HG02938 (cell line): ENCODE data around the gene SLCO4C1.
"Not testable (repeated sequence)": the region's sequence is repeated elsewhere in the genome, so short reads cannot be mapped to it uniquely, and the experiment has no call there.

Source experiments
- ATAC-seq: cut with Tn5 transposase; IDR thresholded peaks from one replicate; pipeline ENCODE4 v1.9.1; 2021; ENCODE audit warnings: mild to moderate bottlenecking, moderate library complexity; ENCODE audit not compliant: unreplicated experiment

SLCO4C1 gene

DNA sequence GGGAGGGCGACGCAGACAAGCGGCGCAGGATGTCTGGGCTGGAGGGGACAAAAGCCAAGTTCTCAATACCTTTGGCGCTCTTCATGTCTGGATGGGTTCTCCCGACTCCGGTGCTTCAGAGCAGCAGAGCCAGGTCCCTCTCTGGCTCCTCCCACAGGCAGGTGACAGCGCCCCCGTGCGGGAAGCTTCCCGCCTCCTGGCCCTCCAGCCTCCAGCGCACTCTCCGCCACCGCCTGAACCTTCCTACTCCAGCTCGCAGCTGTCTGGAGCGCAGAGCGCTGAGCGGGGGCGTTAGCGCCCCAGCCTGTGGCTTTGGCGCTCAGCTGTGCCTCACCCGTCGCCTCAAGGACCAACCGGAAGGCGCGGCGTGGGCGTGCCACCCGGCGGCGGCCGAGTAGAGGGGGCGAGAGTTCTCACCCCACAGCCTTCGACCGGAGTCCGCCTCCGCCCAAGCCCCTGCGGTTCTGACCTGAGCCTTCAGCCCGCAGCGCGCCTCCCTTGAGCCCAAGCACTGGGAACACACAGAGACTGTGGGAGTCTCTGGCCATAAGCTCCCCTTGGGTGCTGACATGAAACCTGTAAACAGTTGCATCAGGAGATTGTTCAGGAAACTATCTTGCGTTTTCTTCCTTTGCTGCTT lies at the start of gene SLCO4C1:
SLCO4C1 (minus strand) TSS at position 107 of the 640 bp plus-strand sequence; CDS start at position 85, 22 bp downstream.
- peak; percentile 87 for ATAC-seq

- ATAC-seq, result no peak
Observed at GRCh38 chr5:102341681-102342288, 45.7 kb upstream of the SLCO4C1 start.

- no peak for ATAC-seq
Observed at GRCh38 chr5:102324714-102325113, 28.6 kb upstream of the SLCO4C1 start.

DNA sequence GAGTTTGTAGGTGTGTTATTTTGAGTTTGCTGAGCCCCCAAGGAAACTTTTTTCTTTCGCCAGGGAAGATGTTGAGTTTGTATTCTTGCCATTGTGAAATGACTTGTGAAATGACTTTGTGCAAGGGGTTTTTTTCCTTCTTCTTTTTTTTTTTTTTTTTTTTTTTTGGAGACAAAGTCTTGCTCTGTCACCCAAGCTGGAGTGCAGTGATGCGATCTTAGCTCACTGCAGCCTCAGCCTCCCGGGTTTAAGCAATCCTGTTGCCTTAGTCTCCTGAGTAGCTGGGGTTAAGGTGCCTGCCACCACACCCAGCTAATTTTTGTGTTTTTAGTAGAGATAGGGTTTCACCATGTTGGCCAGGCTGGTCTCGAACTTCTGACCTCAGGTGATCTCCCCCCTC lies 22.7 kb upstream of the SLCO4C1 start:
- ATAC-seq, result not testable (repeated sequence)

GRCh38 chr5:102314328-102314727 lies 18.2 kb upstream of the SLCO4C1 start:
- no peak for ATAC-seq

- no peak for ATAC-seq
Observed at GRCh38 chr5:102313912-102314311, 17.8 kb upstream of the SLCO4C1 start.

- no peak for ATAC-seq
Observed at GRCh38 chr5:102312586-102313370, 16.7 kb upstream of the SLCO4C1 start.

GRCh38 chr5:102309586-102309985 lies 13.5 kb upstream of the SLCO4C1 start:
- no peak for ATAC-seq

GRCh38 chr5:102307232-102307631 lies 11.1 kb upstream of the SLCO4C1 start:
- no peak for ATAC-seq

- no peak for ATAC-seq
Observed at GRCh38 chr5:102306121-102306520, 10.0 kb upstream of the SLCO4C1 start.

DNA sequence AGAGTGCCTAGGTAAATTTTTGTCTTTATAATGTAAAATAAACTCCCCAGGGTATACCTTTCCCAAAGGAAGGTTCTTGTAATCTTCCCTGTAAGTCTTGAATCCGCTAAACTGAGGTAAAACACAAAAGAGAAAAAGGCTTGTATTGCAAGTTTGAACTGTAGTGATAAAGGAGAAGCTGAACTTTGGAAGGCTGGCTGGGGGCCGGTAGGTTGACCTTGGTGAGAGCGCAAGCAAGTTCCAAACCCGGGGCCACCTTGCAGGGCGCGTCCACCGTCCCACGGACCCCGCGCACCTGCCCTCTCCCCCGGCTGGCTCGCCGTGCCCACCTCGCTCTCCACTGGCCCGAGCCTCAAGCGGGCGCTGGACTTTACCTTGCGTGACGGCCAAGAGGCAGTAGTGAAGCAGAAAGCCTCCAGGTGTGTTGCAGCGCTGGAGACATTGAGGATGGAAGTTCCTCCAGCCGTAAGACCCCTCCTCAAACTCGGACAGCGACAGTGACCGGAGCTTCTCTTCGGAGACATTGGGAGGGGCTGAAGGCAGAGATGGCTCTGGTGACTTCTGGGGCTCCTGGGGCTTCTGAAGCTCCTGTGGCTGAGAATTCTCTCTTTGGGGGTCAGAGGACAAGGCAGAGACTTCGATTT lies 428 bp downstream of the SLCO4C1 start:
- ATAC-seq, result no peak

GRCh38 chr5:102294886-102295395 lies 1.1 kb downstream of the SLCO4C1 start:
- ATAC-seq, result no peak

DNA sequence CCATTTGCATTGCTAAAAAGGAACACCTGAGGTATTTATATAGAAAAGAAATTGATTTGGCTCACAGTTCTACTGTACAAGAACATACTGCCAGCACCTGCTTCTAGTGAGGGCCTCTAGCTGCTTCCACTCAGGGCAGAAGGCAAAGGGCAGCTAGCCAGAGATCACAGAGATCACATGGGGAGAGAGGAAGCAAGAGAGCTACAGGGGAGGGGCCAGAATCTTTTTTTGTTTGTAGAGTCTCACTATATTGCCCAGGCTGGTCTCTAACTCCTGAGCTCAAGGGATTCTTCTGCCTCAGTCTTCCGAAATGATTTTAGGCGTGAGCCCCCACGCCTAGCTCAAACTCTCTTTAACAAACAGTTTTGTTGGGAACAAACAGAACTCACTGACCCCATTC lies 6.1 kb downstream of the SLCO4C1 start:
- no peak for ATAC-seq

GRCh38 chr5:102289251-102289899 lies 6.7 kb downstream of the SLCO4C1 start:
- ATAC-seq, result no peak

DNA sequence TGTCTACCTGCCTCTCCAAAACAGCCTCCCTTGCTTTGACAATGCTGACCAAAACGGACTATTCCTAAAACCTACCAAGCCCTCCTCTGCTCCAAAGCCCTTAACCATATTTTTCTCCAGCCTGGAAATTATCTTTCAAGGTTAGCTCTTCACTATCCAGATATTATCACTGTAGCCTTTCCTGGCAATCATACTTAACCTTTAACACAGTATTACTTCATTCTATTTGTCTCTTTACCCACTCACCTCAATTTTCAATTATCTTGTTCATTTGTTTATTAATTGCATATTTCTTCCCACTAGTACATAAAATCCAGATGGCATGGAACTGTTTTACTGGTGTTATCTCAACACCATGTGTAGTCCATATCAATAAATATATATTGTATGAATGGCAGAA lies 7.5 kb downstream of the SLCO4C1 start:
- ATAC-seq, result no peak

- ATAC-seq, result no peak
Observed at GRCh38 chr5:102286476-102286875, 9.6 kb downstream of the SLCO4C1 start.

DNA sequence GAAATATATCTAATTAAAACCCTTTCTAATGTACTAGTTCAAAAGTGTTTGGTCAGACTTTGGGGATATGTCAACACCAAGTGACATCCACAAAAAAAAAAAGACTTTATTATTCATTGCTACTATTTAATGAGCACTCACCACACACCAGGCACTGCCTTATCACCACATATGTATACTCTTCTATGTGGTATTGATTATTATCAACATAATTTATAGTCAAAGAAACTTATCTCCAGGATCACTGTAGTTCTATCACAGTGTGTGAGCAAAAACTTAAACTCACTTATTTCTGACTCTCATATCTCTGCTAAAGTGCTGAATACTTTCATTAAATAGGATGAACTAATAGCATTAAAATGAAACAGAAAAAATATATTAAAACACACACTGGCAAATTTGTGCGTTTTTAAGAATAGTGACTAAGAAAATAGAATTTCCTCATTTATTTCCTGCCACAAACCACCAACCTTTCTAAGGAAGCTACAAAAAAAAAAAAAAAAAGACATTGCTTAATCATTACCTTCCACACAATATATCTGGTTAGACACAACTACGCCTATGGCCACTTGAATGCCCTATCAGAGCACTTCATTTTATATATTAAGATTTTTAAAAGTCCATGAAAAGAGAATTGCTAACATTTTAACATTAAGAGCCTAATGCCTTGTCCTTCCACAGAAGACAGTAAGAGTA lies 12.8 kb downstream of the SLCO4C1 start:
- ATAC-seq, result no peak

DNA sequence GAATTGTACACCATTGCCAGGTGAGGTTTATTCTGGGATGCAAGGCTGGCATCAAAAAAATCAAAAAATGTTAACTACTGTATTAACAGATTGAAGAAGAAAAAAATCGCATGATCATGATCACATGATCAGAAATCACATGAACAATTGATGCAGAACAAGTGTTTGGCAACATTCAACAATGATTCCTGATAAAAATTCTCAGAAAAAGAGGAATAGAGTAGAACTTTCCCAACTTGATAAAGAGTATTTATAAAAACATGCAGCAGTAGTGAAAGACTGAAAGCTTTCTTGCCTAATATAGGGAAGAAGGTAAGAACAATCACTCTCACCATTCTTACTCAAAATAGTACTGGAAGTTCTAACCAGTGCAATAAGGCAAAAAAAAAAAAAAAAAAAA lies 16.4 kb downstream of the SLCO4C1 start:
- no peak for ATAC-seq

DNA sequence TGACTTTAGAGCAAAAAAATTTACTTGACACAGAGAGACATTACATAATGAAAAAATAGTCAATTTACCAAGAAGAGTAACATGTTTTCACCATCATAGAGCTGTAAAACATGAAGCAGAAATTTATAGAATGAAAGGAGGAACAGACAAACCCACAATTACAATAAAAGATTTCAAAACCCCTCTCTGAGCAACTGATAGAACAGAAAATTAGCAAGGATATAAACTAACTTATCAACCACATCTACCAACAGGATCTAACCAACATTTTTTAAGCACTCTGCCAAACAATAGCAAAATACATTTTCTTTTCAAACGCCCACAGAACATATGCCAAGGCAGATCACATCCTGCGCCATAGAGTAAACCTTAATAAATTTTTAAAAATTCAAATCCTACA lies 17.9 kb downstream of the SLCO4C1 start:
- ATAC-seq, result no peak

DNA sequence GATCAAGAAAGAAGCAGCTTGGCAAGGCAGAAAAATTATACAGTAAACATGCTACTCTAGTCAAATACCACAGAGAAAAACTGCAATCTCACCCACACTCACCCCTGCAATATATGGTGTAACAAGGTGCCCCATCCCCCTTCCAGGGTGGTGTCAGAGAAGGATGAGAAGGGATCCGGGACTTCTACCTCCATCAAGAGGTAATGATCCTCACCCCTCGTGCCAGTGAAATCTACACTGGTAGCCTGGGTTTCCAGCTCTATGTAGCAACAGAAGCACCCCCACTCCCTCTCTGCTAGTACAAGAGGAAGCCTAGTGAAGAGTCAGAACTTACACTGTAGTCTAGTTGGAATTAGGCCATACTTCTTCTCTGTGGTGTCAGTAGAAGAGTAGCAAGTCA lies 18.9 kb downstream of the SLCO4C1 start:
- no peak for ATAC-seq
